DMS79 (cell line): ENCODE results near the gene ATP6V1E1.

Experiments used
- DNase-seq: peaks from one replicate; lab custom pipeline; 2025; lab: John Stamatoyannopoulos, UW

Gene ATP6V1E1

GRCh38 chr22:17633998-17634323 is 5.4 kb upstream of the ATP6V1E1 start:
- no peak for DNase-seq

- DNase-seq = no peak
Observed at GRCh38 chr22:17633217-17633997, 4.9 kb upstream of the ATP6V1E1 start.

GRCh38 chr22:17631076-17631565 is 2.6 kb upstream of the ATP6V1E1 start:
- no peak for DNase-seq

GRCh38 chr22:17629641-17630040 is 1.1 kb upstream of the ATP6V1E1 start:
- no peak for DNase-seq

- no peak for DNase-seq
Observed at GRCh38 chr22:17629173-17629489, 582 bp upstream of the ATP6V1E1 start.

GRCh38 chr22:17627961-17628405 is 566 bp downstream of the ATP6V1E1 start:
- no peak for DNase-seq

- no peak for DNase-seq
Observed at GRCh38 chr22:17613280-17613679, 15.3 kb downstream of the ATP6V1E1 start.

GRCh38 chr22:17612057-17612456 is 16.5 kb downstream of the ATP6V1E1 start:
- DNase-seq = no peak

- no peak for DNase-seq
Observed at GRCh38 chr22:17607891-17608521, 20.5 kb downstream of the ATP6V1E1 start.

- no peak for DNase-seq
Observed at GRCh38 chr22:17606496-17606895, 22.1 kb downstream of the ATP6V1E1 start.

GRCh38 chr22:17603668-17604067 is 24.9 kb downstream of the ATP6V1E1 start:
- no peak for DNase-seq

GRCh38 chr22:17601031-17601430 is 27.5 kb downstream of the ATP6V1E1 start:
- no peak for DNase-seq

- no peak for DNase-seq
Observed at GRCh38 chr22:17598318-17598717, 30.2 kb downstream of the ATP6V1E1 start.

- no peak for DNase-seq
Observed at GRCh38 chr22:17597217-17597616, 31.3 kb downstream of the ATP6V1E1 start.

- DNase-seq = no peak
Observed at GRCh38 chr22:17596226-17596625, 32.3 kb downstream of the ATP6V1E1 start.

GRCh38 chr22:17592201-17592600 is 36.3 kb downstream of the ATP6V1E1 start:
- no peak for DNase-seq

GRCh38 chr22:17590586-17590985 is 38.0 kb downstream of the ATP6V1E1 start:
- DNase-seq = no peak

- no peak for DNase-seq
Observed at GRCh38 chr22:17589810-17590375, 38.7 kb downstream of the ATP6V1E1 start.

- no peak for DNase-seq
Observed at GRCh38 chr22:17588606-17589005, 39.9 kb downstream of the ATP6V1E1 start.

GRCh38 chr22:17587629-17588028 is 40.9 kb downstream of the ATP6V1E1 start:
- DNase-seq = no peak

GRCh38 chr22:17586831-17587440 is 41.6 kb downstream of the ATP6V1E1 start:
- DNase-seq = no peak

GRCh38 chr22:17583151-17583550 is 45.4 kb downstream of the ATP6V1E1 start:
- DNase-seq = no peak

- DNase-seq = no peak
Observed at GRCh38 chr22:17581631-17582030, 46.9 kb downstream of the ATP6V1E1 start.
